CD4-positive, alpha-beta T cell (primary cell): ENCODE results near the gene B9D1. TPM values are rescaled to one million over a fixed set of nuclear protein-coding genes. Genes with fewer than 3 reads are reported as not detected.

Experiments used
- ATAC-seq: fragments of 200-7000 bp; cut with Tn5 transposase; one replicate; pipeline ENCODE4 v1.10.0; 2022; ENCODE audit warnings: mild to moderate bottlenecking; ENCODE audit not compliant: poor library complexity
- CTCF ChIA-PET: fragments of 350-600 bp; sonication (Branson Sonifier 250); formaldehyde crosslinking; loops from one replicate; lab custom pipeline; 2021; ENCODE audit warnings: antibody characterized with exemption, inconsistent platforms; lab: Charles Lee
- POLR2A ChIA-PET: fragments of 350-600 bp; sonication (Branson Sonifier 250); formaldehyde crosslinking; loops from one replicate; lab custom pipeline; 2021; ENCODE audit warnings: antibody characterized with exemption, inconsistent platforms; lab: Charles Lee
- DNase-seq, 14 experiments: peaks; one replicate each; pipeline ENCODE4 v3.0.0-alpha.2; 2013 to 2020; ENCODE audit warnings: mixed read lengths in 2 of 14
- H3K27ac ChIP-seq, 2 donors: one replicate each; pipeline versions ENCODE4 v1.5.1 to v1.7.0; 2013; ENCODE audit warnings: low read length in 2 of 2, low read depth in 1 of 2, mild to moderate bottlenecking in 1 of 2
- H3K27me3 ChIP-seq, 2 experiments: 1 replicate in 1 of 2; 2 replicates in 1 of 2; pipeline versions ENCODE4 v1.6.1 to v1.7.0; 2013; ENCODE audit warnings: low read length in 2 of 2, control low read depth in 1 of 2, mild to moderate bottlenecking in 1 of 2, moderate library complexity in 1 of 2; ENCODE audit not compliant: insufficient read depth in 2 of 2, control insufficient read depth in 1 of 2
- H3K36me3 ChIP-seq: one replicate; pipeline ENCODE4 v1.6.1; 2013; ENCODE audit warnings: low read length, control low read depth; ENCODE audit not compliant: insufficient read depth
- H3K4me1 ChIP-seq: one replicate; pipeline ENCODE4 v1.6.1; 2013; ENCODE audit warnings: low read length, control low read depth; ENCODE audit not compliant: insufficient read depth
- H3K4me3 ChIP-seq: one replicate; pipeline ENCODE4 v1.5.1; 2013; ENCODE audit warnings: mild to moderate bottlenecking, low read length, moderate library complexity
- H3K9me3 ChIP-seq, 2 experiments: 1 replicate in 1 of 2; 2 replicates in 1 of 2; pipeline versions ENCODE4 v1.6.1 to v1.7.0; 2013; ENCODE audit warnings: low read length in 2 of 2, mild to moderate bottlenecking in 2 of 2, control low read depth in 1 of 2, moderate library complexity in 1 of 2; ENCODE audit not compliant: control insufficient read depth in 1 of 2, insufficient read depth in 1 of 2
- H3K27ac Mint-ChIP-seq: one replicate; pipeline ENCODE4 v1.8.0; 2020; ENCODE audit warnings: mixed read lengths
- H3K27me3 Mint-ChIP-seq: one replicate; pipeline ENCODE4 v1.8.0; 2021; ENCODE audit warnings: mixed read lengths
- H3K36me3 Mint-ChIP-seq: one replicate; pipeline ENCODE4 v1.8.0; 2021; ENCODE audit warnings: low read depth, mixed read lengths
- H3K4me1 Mint-ChIP-seq: one replicate; pipeline ENCODE4 v1.8.0; 2021; ENCODE audit warnings: low read depth, mixed read lengths
- H3K4me3 Mint-ChIP-seq: one replicate; pipeline ENCODE4 v1.8.0; 2020; ENCODE audit warnings: mild to moderate bottlenecking, mixed read lengths
- H3K9me3 Mint-ChIP-seq: one replicate; pipeline ENCODE4 v1.8.0; 2020; ENCODE audit warnings: mixed read lengths
- intact Hi-C, 2 experiments: fragments of 100-400 bp; cut with DNase I in 1 of 2; cut with micrococcal nuclease in 1 of 2; formaldehyde crosslinking; loops; one replicate each; pipeline versions ENCODE4 v1.15.1 to v1.9.0; 2023 to 2025; cut with DNase I, micrococcal nuclease
- total RNA-seq, 174 experiments: library from RNA in 2 of 174; stranded (reverse) in 2 of 174; gene quantifications; one replicate each; pipeline ENCODE4 v1.2.3 and lab custom pipeline; 2021 to 2026
- TF ChIP-seq, protein P1 (sequence below): fragments of 200-600 bp; IDR thresholded peaks from one replicate; pipeline ENCODE4 v1.8.0; 2022; ENCODE audit warnings: antibody characterized with exemption, mild to moderate bottlenecking

B9D1 gene
- total RNA-seq, 2 experiments from 2014 or later, result 0.66 to 0.73 TPM

- intact Hi-C loops, result no loop called here
These were observed 14.4 kb downstream of the B9D1 start for GRCh38 chr17:19348081-19348650.

DNA sequence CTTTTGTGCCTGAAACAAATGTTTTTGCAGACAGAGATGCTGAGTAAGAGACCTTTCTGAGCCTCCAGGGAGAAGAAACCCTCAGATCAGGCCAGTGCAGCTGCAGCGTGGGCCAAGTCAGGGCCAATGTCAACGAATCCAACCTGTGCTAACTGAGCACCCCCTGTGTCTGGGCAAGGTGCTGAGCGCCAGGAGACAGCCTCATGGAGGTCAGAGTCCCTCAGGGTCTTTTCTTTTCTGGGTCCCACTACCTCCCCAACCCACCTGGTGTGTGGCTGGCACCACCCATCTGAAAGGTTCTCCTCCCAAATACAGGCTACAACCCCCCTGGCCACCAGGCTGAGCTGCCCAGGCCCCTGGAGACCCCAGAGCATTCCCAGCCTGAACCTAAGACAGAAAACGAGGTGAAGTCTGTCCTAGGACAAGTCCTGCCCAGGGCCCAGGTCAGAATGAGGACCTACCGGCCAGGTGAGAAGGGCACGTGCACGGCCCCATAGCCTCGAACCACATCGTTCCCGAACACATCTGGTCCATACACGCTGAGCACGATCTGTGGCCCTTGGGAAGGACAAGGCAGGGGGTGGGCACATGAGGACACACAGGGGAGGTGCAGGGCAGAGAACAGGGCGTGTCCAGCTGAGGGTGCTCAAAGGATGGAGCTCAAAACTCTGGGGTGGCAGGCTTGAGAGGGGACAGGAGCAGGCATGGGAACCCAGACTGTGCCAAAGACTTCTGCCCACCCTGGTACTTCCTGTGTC lies 15.0 kb downstream of the B9D1 start:
- Mint-ChIP-seq H3K27me3 (peaks cover 9% of the 10 kb centered on the region), H3K4me3 (no peak overlapping the region), H3K9me3 (no peaks in the 10 kb centered on the region), H3K36me3 (no peaks in the 10 kb centered on the region), H3K4me1 (no peaks in the 10 kb centered on the region), H3K27ac (no peak overlapping the region)
- CTCF ChIA-PET, result no interaction called here
- TF ChIP-seq, protein P1, sequence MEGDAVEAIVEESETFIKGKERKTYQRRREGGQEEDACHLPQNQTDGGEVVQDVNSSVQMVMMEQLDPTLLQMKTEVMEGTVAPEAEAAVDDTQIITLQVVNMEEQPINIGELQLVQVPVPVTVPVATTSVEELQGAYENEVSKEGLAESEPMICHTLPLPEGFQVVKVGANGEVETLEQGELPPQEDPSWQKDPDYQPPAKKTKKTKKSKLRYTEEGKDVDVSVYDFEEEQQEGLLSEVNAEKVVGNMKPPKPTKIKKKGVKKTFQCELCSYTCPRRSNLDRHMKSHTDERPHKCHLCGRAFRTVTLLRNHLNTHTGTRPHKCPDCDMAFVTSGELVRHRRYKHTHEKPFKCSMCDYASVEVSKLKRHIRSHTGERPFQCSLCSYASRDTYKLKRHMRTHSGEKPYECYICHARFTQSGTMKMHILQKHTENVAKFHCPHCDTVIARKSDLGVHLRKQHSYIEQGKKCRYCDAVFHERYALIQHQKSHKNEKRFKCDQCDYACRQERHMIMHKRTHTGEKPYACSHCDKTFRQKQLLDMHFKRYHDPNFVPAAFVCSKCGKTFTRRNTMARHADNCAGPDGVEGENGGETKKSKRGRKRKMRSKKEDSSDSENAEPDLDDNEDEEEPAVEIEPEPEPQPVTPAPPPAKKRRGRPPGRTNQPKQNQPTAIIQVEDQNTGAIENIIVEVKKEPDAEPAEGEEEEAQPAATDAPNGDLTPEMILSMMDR, result no peak
- peak in 2 of 14 experiments; percentile 13 to 27 for DNase-seq
- Histone ChIP-seq H3K36me3 (no peaks in the 10 kb centered on the region), H3K4me1 (no peaks in the 10 kb centered on the region), H3K9me3 (no peaks in the 10 kb centered on the region), H3K27me3 (no peaks in the 10 kb centered on the region), H3K4me3 (no peak overlapping the region), H3K27ac (no peak overlapping the region)
- POLR2A ChIA-PET, result no interaction called here
- intact Hi-C loops, result no loop called here
- ATAC-seq, result no peak

More at GRCh38 chr17:19348081-19348650, 14.4 kb downstream of the B9D1 start:
- Mint-ChIP-seq H3K27me3 (peaks cover 9% of the 10 kb centered on the region), H3K4me3 (no peak overlapping the region), H3K4me1 (no peaks in the 10 kb centered on the region), H3K27ac (no peak overlapping the region), H3K36me3 (no peaks in the 10 kb centered on the region), H3K9me3 (no peaks in the 10 kb centered on the region)
- TF ChIP-seq, protein P1, result no peak
- no peak for ATAC-seq
- no peaks in the 10 kb centered on the region for H3K9me3 ChIP-seq
- DNase-seq, result no peak
- no peaks in the 10 kb centered on the region for H3K27me3 ChIP-seq
- CTCF ChIA-PET, result no interaction called here
- no peaks in the 10 kb centered on the region for H3K36me3 ChIP-seq
- H3K27ac ChIP-seq, result no peak overlapping the region
- no peak overlapping the region for H3K4me3 ChIP-seq
- H3K4me1 ChIP-seq, result no peaks in the 10 kb centered on the region
- POLR2A ChIA-PET, result no interaction called here

- Histone ChIP-seq H3K4me1 (no peaks in the 10 kb centered on the region), H3K27me3 (no peaks in the 10 kb centered on the region), H3K36me3 (no peaks in the 10 kb centered on the region), H3K9me3 (no peaks in the 10 kb centered on the region), H3K27ac (no peak overlapping the region), H3K4me3 (no peak overlapping the region)
- H3K27ac Mint-ChIP-seq, result no peak overlapping the region
- CTCF ChIA-PET, result no interaction called here
- H3K4me3 Mint-ChIP-seq, result no peak overlapping the region
- DNase-seq, result peak in 2 of 14 experiments; percentile 7 to 29
- no peak for ATAC-seq
- H3K36me3 Mint-ChIP-seq, result no peaks in the 10 kb centered on the region
- H3K27me3 Mint-ChIP-seq, result peaks cover 13% of the 10 kb centered on the region
- POLR2A ChIA-PET, result no interaction called here
- H3K9me3 Mint-ChIP-seq, result no peaks in the 10 kb centered on the region
- intact Hi-C loops, result no loop called here
- H3K4me1 Mint-ChIP-seq, result no peaks in the 10 kb centered on the region
- TF ChIP-seq, protein P1, result no peak
These were observed 15.9 kb downstream of the B9D1 start for GRCh38 chr17:19346351-19347255.
